Epithelial cell of esophagus (primary cell): ENCODE data around the gene KCNK7.

ENCODE experiments used
- DNase-seq: peaks from one replicate; pipeline ENCODE4 v3.0.0; 2010; ENCODE audit warnings: low read depth
- H3K4me3 ChIP-seq: 2 replicates; pipeline ENCODE4 v1.5.1; 2011; ENCODE audit warnings: mild to moderate bottlenecking, low read length, control low read depth
- CTCF ChIP-seq: IDR thresholded peaks from 2 replicates; pipeline ENCODE4 v1.5.1; 2011; ENCODE audit warnings: low read depth, mild to moderate bottlenecking, low read length, control low read depth, inconsistent platforms; ENCODE audit not compliant: insufficient read depth; ENCODE audit errors: missing control alignments

Gene KCNK7

GRCh38 chr11:65579291-65579690 lies 16.3 kb downstream of the KCNK7 start:
- TF ChIP-seq CTCF, result no peak
- no peak for DNase-seq
- H3K4me3 ChIP-seq, result no peak overlapping the region

GRCh38 chr11:65578667-65579066 lies 16.9 kb downstream of the KCNK7 start:
- no peak for DNase-seq
- no peak overlapping the region for H3K4me3 ChIP-seq
- no peak for TF ChIP-seq CTCF

GRCh38 chr11:65578134-65578533 lies 17.5 kb downstream of the KCNK7 start:
- no peak overlapping the region for H3K4me3 ChIP-seq
- TF ChIP-seq CTCF, result no peak
- no peak for DNase-seq

GRCh38 chr11:65577756-65578109 lies 17.9 kb downstream of the KCNK7 start:
- TF ChIP-seq CTCF, result no peak
- DNase-seq, result no peak
- no peak overlapping the region for H3K4me3 ChIP-seq

- no peak for TF ChIP-seq CTCF
- peak overlapping the region; percentile 59 for H3K4me3 ChIP-seq
- DNase-seq, result peak; percentile 90
Measured at GRCh38 chr11:65576867-65577755, 18.5 kb downstream of the KCNK7 start.

- peak overlapping the region; percentile 59 for H3K4me3 ChIP-seq
- DNase-seq, result no peak
- no peak for TF ChIP-seq CTCF
Measured at GRCh38 chr11:65576232-65576866, 19.3 kb downstream of the KCNK7 start.
